T-cell (primary cell): ENCODE measurements around the gene IL10. TPM values are rescaled to one million over a fixed set of nuclear protein-coding genes. Genes with fewer than 3 reads are reported as not detected.

ENCODE experiments used
- ATAC-seq, 4 experiments: fragments of 200-7000 bp in 3 of 4; fragments of 150-1000 bp in 1 of 4; cut with Tn5 transposase; replicated peaks in 1 of 4; 1 replicate in 3 of 4; 2 replicates in 1 of 4; pipeline ENCODE4 v1.10.0; 2021; ENCODE audit warnings: moderate library complexity in 3 of 4, mild to moderate bottlenecking in 2 of 4, moderate number of reproducible peaks in 1 of 4
- CTCF ChIA-PET, 2 donors: fragments of 300-600 bp; sonication (Branson Sonifier 250); formaldehyde crosslinking; loops; one replicate each; lab custom pipeline; 2022; ENCODE audit warnings: antibody characterized with exemption in 2 of 2; lab: Charles Lee
- POLR2A ChIA-PET, 2 donors: fragments of 300-600 bp; sonication (Branson Sonifier 250); formaldehyde crosslinking; loops; one replicate each; lab custom pipeline; 2022; ENCODE audit warnings: antibody characterized with exemption in 2 of 2; lab: Charles Lee
- DNase-seq, 35 experiments: peaks; one replicate each; pipeline versions ENCODE4 v3.0.0 to v3.0.0-alpha.2; 2013 to 2023
- H3K27ac ChIP-seq: one replicate; pipeline ENCODE4 v1.5.1; 2013; ENCODE audit warnings: low read length
- H3K27me3 ChIP-seq, 2 experiments: replicated peaks in 1 of 2; 1 replicate in 1 of 2; 2 replicates in 1 of 2; pipeline versions ENCODE4 v1.6.1 to v1.7.0; 2013; ENCODE audit warnings: low read length in 1 of 2, mixed read lengths in 1 of 2; ENCODE audit not compliant: control insufficient read depth in 2 of 2, insufficient read depth in 2 of 2; ENCODE audit errors: extremely low read depth in 1 of 2
- H3K36me3 ChIP-seq, 2 donors: 1 replicate in 1 of 2; 2 replicates in 1 of 2; pipeline versions ENCODE4 v1.6.1 to v1.7.0; 2013; ENCODE audit warnings: low read length in 1 of 2; ENCODE audit not compliant: control insufficient read depth in 2 of 2, insufficient read depth in 1 of 2; ENCODE audit errors: extremely low read depth in 1 of 2
- H3K4me1 ChIP-seq, 2 experiments: 1 replicate in 1 of 2; 2 replicates in 1 of 2; pipeline versions ENCODE4 v1.6.1 to v1.7.0; 2013; ENCODE audit warnings: low read length in 2 of 2, mixed read lengths in 1 of 2; ENCODE audit not compliant: insufficient read depth in 2 of 2, control insufficient read depth in 1 of 2; ENCODE audit errors: extremely low read depth in 1 of 2
- H3K4me3 ChIP-seq, 2 donors: 1 replicate in 1 of 2; 2 replicates in 1 of 2; pipeline versions ENCODE4 v1.5.1 to v1.7.0; 2013; ENCODE audit warnings: mild to moderate bottlenecking in 2 of 2, low read length in 1 of 2, moderate library complexity in 1 of 2; ENCODE audit not compliant: control insufficient read depth in 1 of 2; ENCODE audit errors: extremely low read depth in 1 of 2
- H3K9me3 ChIP-seq: 2 replicates; pipeline ENCODE4 v1.7.0; 2013
- H3K27ac Mint-ChIP-seq, 2 donors: one replicate each; pipeline ENCODE4 v1.8.0; 2020 to 2021; ENCODE audit warnings: mild to moderate bottlenecking in 2 of 2, mixed read lengths in 2 of 2
- H3K27me3 Mint-ChIP-seq, 2 donors: one replicate each; pipeline ENCODE4 v1.8.0; 2021 to 2022; ENCODE audit warnings: mixed read lengths in 2 of 2
- H3K36me3 Mint-ChIP-seq: one replicate; pipeline ENCODE4 v1.8.0; 2021; ENCODE audit warnings: mixed read lengths
- H3K4me1 Mint-ChIP-seq, 3 donors: one replicate each; pipeline ENCODE4 v1.8.0; 2020 to 2022; ENCODE audit warnings: mixed read lengths in 3 of 3, mild to moderate bottlenecking in 1 of 3
- H3K4me3 Mint-ChIP-seq, 3 donors: one replicate each; pipeline ENCODE4 v1.8.0; 2020 to 2022; ENCODE audit warnings: mild to moderate bottlenecking in 3 of 3, mixed read lengths in 3 of 3, moderate library complexity in 3 of 3
- H3K9me3 Mint-ChIP-seq, 3 donors: one replicate each; pipeline ENCODE4 v1.8.0; 2020 to 2022; ENCODE audit warnings: mixed read lengths in 3 of 3
- WGBS: methylation state at CpG from one replicate; pipeline ENCODE4 v1.1.5; 2013; ENCODE audit warnings: missing lambda C conversion rate; ENCODE audit not compliant: insufficient coverage; 5-methylcytosine and 5-hydroxymethylcytosine counted together
- total RNA-seq, 35 experiments: library from RNA in 6 of 35; stranded (reverse) in 6 of 35; fragments of 120-200 nt in 1 of 35; gene quantifications; one replicate each; pipeline versions ENCODE4 v1.2.1 to v1.2.4 and lab custom pipeline; 2013 to 2026

Gene IL10
- total RNA-seq, 5 donors from 2014 or later (not counting 1 experiment from before 2014, with no cell fraction given) = 0.19 to 1.1 (median 0.26) TPM; not detected in 2

- Mint-ChIP-seq H3K36me3 (no peaks in the 10 kb centered on the region), H3K27me3 (no peaks in the 10 kb centered on the region), H3K27ac (peak overlapping the region in 1 of 2 donors; percentile 47), H3K4me3 (no peak overlapping the region), H3K9me3 (no peaks in the 10 kb centered on the region), H3K4me1 (peaks cover 49 to 60% (median 55%) of the 10 kb centered on the region in 3 donors)
- H3K9me3 ChIP-seq = no peaks in the 10 kb centered on the region
- H3K27me3 ChIP-seq = peaks cover 0 to 4% of the 10 kb centered on the region in 2 experiments
- 90% methylated on average over 2 of the region's 8 CpGs for WGBS
- peaks cover 4 to 36% of the 10 kb centered on the region in 2 experiments for H3K4me1 ChIP-seq
- DNase-seq = peak in 12 of 35 experiments; percentile 15 to 65 (median 26)
- no peak overlapping the region for H3K27ac ChIP-seq
- no peak for ATAC-seq
- ChIA-PET POLR2A (interaction anchor here in 1 of 2 donors (0.6 kb wide), 1 partner anchor 29 kb away, joined by 3 read pairs; no protein-coding TSS in a partner anchor), CTCF (interaction anchor here in 1 of 2 donors (1.6 kb wide), 1 partner anchor 9 kb away, joined by 3 read pairs; no protein-coding TSS in a partner anchor)
- H3K4me3 ChIP-seq = no peak overlapping the region
- H3K36me3 ChIP-seq = no peaks in the 10 kb centered on the region
Observed at GRCh38 chr1:206797534-206798383, 25.5 kb upstream of the IL10 start.

GRCh38 chr1:206796981-206797402 lies 24.7 kb upstream of the IL10 start:
- Histone ChIP-seq H3K36me3 (no peaks in the 10 kb centered on the region), H3K4me3 (no peak overlapping the region), H3K9me3 (no peaks in the 10 kb centered on the region), H3K27me3 (peaks cover 0 to 4% of the 10 kb centered on the region in 2 experiments), H3K27ac (no peak overlapping the region), H3K4me1 (peaks cover 5 to 41% of the 10 kb centered on the region in 2 experiments)
- no peak for DNase-seq
- Mint-ChIP-seq H3K9me3 (no peaks in the 10 kb centered on the region), H3K4me1 (peaks cover 49 to 59% (median 55%) of the 10 kb centered on the region in 3 donors), H3K4me3 (no peak overlapping the region), H3K36me3 (no peaks in the 10 kb centered on the region), H3K27ac (no peak overlapping the region), H3K27me3 (no peaks in the 10 kb centered on the region)
- WGBS = 94% methylated on average over 3 of the region's 8 CpGs
- CTCF ChIA-PET = no interaction called here
- no peak for ATAC-seq
- POLR2A ChIA-PET = no interaction called here

- no peak overlapping the region for H3K4me3 Mint-ChIP-seq
- H3K4me3 ChIP-seq = no peak overlapping the region
- no peak overlapping the region for H3K27ac ChIP-seq
- DNase-seq (no peak), ATAC-seq (no peak)
- 100% methylated on average over 2 of the region's 3 CpGs for WGBS
- H3K36me3 ChIP-seq = no peaks in the 10 kb centered on the region
- no peaks in the 10 kb centered on the region for H3K27me3 Mint-ChIP-seq
- H3K27ac Mint-ChIP-seq = no peak overlapping the region
- peaks cover 0 to 4% of the 10 kb centered on the region in 2 experiments for H3K27me3 ChIP-seq
- POLR2A ChIA-PET = no interaction called here
- no peaks in the 10 kb centered on the region for H3K9me3 Mint-ChIP-seq
- H3K4me1 Mint-ChIP-seq = peaks cover 49 to 58% (median 54%) of the 10 kb centered on the region in 3 donors
- peaks cover 9 to 46% of the 10 kb centered on the region in 2 experiments for H3K4me1 ChIP-seq
- H3K36me3 Mint-ChIP-seq = no peaks in the 10 kb centered on the region
- H3K9me3 ChIP-seq = no peaks in the 10 kb centered on the region
- CTCF ChIA-PET = interaction anchor here in 1 of 2 donors (0.6 to 1.1 kb wide), 2 partner anchors 8 to 1311 kb away, joined by 3 read pairs; no protein-coding TSS in a partner anchor
Observed at GRCh38 chr1:206796116-206796515, 23.8 kb upstream of the IL10 start.

GRCh38 chr1:206794294-206794908 lies 22.1 kb upstream of the IL10 start:
- no peaks in the 10 kb centered on the region for H3K27me3 Mint-ChIP-seq
- no peak overlapping the region for H3K4me3 ChIP-seq
- H3K4me1 Mint-ChIP-seq = peaks cover 50 to 64% (median 57%) of the 10 kb centered on the region in 3 donors
- no peak overlapping the region for H3K27ac ChIP-seq
- H3K9me3 ChIP-seq = no peaks in the 10 kb centered on the region
- H3K4me3 Mint-ChIP-seq = peak overlapping the region in 1 of 3 donors; percentile 12
- H3K36me3 ChIP-seq = no peaks in the 10 kb centered on the region
- H3K36me3 Mint-ChIP-seq = no peaks in the 10 kb centered on the region
- POLR2A ChIA-PET = no interaction called here
- CTCF ChIA-PET = interaction anchor here in 1 of 2 donors (0.7 to 0.9 kb wide), 2 partner anchors 11 to 117 kb away, joined by 3 read pairs; no protein-coding TSS in a partner anchor
- H3K9me3 Mint-ChIP-seq = no peaks in the 10 kb centered on the region
- peak in 1 of 35 experiments; percentile 54 for DNase-seq
- peaks cover 0 to 4% of the 10 kb centered on the region in 2 experiments for H3K27me3 ChIP-seq
- H3K4me1 ChIP-seq = peaks cover 9 to 54% of the 10 kb centered on the region in 2 experiments
- peak in 1 of 4 experiments; percentile 53 for ATAC-seq
- WGBS = 63% methylated on average over 5 of the region's 11 CpGs
- no peak overlapping the region for H3K27ac Mint-ChIP-seq

GRCh38 chr1:206793620-206794019 lies 21.3 kb upstream of the IL10 start:
- peaks cover 9 to 49% of the 10 kb centered on the region in 2 experiments for H3K4me1 ChIP-seq
- Mint-ChIP-seq H3K9me3 (no peaks in the 10 kb centered on the region), H3K27ac (no peak overlapping the region), H3K4me3 (no peak overlapping the region), H3K27me3 (no peaks in the 10 kb centered on the region), H3K4me1 (peaks cover 46 to 58% (median 49%) of the 10 kb centered on the region in 3 donors), H3K36me3 (no peaks in the 10 kb centered on the region)
- no peak for DNase-seq
- WGBS = 67% methylated on average over 1 of the region's 7 CpGs
- H3K27me3 ChIP-seq = peaks cover 0 to 4% of the 10 kb centered on the region in 2 experiments
- no peak overlapping the region for H3K4me3 ChIP-seq
- no peaks in the 10 kb centered on the region for H3K36me3 ChIP-seq
- CTCF ChIA-PET = no interaction called here
- POLR2A ChIA-PET = interaction anchor here in 1 of 2 donors (0.5 kb wide), 1 partner anchor 31 kb away, joined by 8 read pairs; no protein-coding TSS in a partner anchor
- no peak for ATAC-seq
- no peak overlapping the region for H3K27ac ChIP-seq
- no peaks in the 10 kb centered on the region for H3K9me3 ChIP-seq
